H1 (cell line): ENCODE measurements around the gene PGAM2. TPM values are rescaled to one million over a fixed set of nuclear protein-coding genes. Genes with fewer than 3 reads are reported as not detected.
A peak's percentile ranks its signal among the peaks of the same experiment; 100 is the strongest.

Source experiments
- CEBPB ChIP-seq: IDR thresholded peaks from 2 replicates; pipeline ENCODE4 v1.6.1; 2012; ENCODE audit warnings: low read depth, low read length
- CHD2 ChIP-seq: IDR thresholded peaks from 2 replicates; pipeline ENCODE4 v1.6.1; 2012; ENCODE audit warnings: low read length, improper control_type of control experiment
- CTBP2 ChIP-seq: IDR thresholded peaks from 2 replicates; pipeline ENCODE4 v1.7.0; 2011; ENCODE audit warnings: borderline replicate concordance, mild to moderate bottlenecking, moderate library complexity, mixed read lengths, low read length; ENCODE audit not compliant: insufficient read depth, insufficient read length
- EP300 ChIP-seq, 2 experiments: IDR thresholded peaks; 1 replicate in 1 of 2; 2 replicates in 1 of 2; pipeline ENCODE4 v1.6.1; 2011 to 2012; ENCODE audit warnings: low read depth in 2 of 2, low read length in 2 of 2, mild to moderate bottlenecking in 2 of 2, borderline replicate concordance in 1 of 2, inconsistent platforms in 1 of 2, moderate library complexity in 1 of 2
- EZH2 ChIP-seq: fragments of 200-600 bp; sonication (generic); IDR thresholded peaks from 2 replicates; pipeline ENCODE4 v1.7.1; 2012; ENCODE audit warnings: low read depth, mild to moderate bottlenecking, moderate library complexity, low read length, inconsistent platforms; ENCODE audit not compliant: severe bottlenecking
- GABPA ChIP-seq: IDR thresholded peaks from 2 replicates; pipeline ENCODE4 v1.6.1; 2011; ENCODE audit warnings: mild to moderate bottlenecking, low read length, moderate library complexity, borderline replicate concordance; ENCODE audit not compliant: insufficient read depth
- GTF2F1 ChIP-seq: IDR thresholded peaks from 2 replicates; pipeline ENCODE4 v1.6.1; 2012; ENCODE audit warnings: low read depth, low read length, improper control_type of control experiment, borderline replicate concordance
- HDAC2 ChIP-seq, 2 experiments: fragments of 300-600 bp in 1 of 2; sonication (generic) in 1 of 2; IDR thresholded peaks; 2 replicates each; pipeline ENCODE4 v1.6.1; 2011 to 2012; ENCODE audit warnings: low read depth in 2 of 2, low read length in 2 of 2, mild to moderate bottlenecking in 2 of 2, moderate library complexity in 2 of 2, borderline replicate concordance in 1 of 2, inconsistent platforms in 1 of 2
- HDAC6 ChIP-seq: IDR thresholded peaks from one replicate; pipeline ENCODE4 v1.7.1; 2012; ENCODE audit warnings: low read depth, mild to moderate bottlenecking, inconsistent platforms, low read length, moderate library complexity
- KDM5A ChIP-seq: fragments of 200-600 bp; IDR thresholded peaks from 2 replicates; pipeline ENCODE4 v1.7.1; 2012; ENCODE audit warnings: mild to moderate bottlenecking, low read length, inconsistent platforms, mixed read lengths
- MAFK ChIP-seq: IDR thresholded peaks from 2 replicates; pipeline ENCODE4 v1.6.1; 2012; ENCODE audit warnings: low read depth, mild to moderate bottlenecking, improper control_type of control experiment, low read length
- MAX ChIP-seq: IDR thresholded peaks from 2 replicates; pipeline ENCODE4 v1.6.1; 2012; ENCODE audit warnings: inconsistent platforms
- NRF1 ChIP-seq: IDR thresholded peaks from 2 replicates; pipeline ENCODE4 v1.6.1; 2011; ENCODE audit warnings: mild to moderate bottlenecking, low read depth, low read length, improper control_type of control experiment
- POLR2A ChIP-seq, 2 experiments: IDR thresholded peaks; 1 replicate in 1 of 2; 2 replicates in 1 of 2; pipeline ENCODE4 v1.6.1; 2011; ENCODE audit warnings: low read depth in 2 of 2, low read length in 2 of 2, mild to moderate bottlenecking in 2 of 2; ENCODE audit errors: control extremely low read depth in 1 of 2
- POLR2AphosphoS5 ChIP-seq: IDR thresholded peaks from 2 replicates; pipeline ENCODE4 v1.6.1; 2011; ENCODE audit warnings: low read depth, low read length
- RAD21 ChIP-seq, 2 experiments: IDR thresholded peaks in 1 of 2; conservative IDR thresholded peaks in 1 of 2; 2 replicates each; pipeline ENCODE4 v1.6.1; 2011; ENCODE audit warnings: low read depth in 2 of 2, low read length in 2 of 2, improper control_type of control experiment in 1 of 2, inconsistent platforms in 1 of 2, mild to moderate bottlenecking in 1 of 2, moderate library complexity in 1 of 2
- RBBP5 ChIP-seq: IDR thresholded peaks from 2 replicates; pipeline ENCODE4 v1.7.1; 2012; ENCODE audit warnings: low read depth, mild to moderate bottlenecking, inconsistent platforms, low read length, moderate library complexity, borderline replicate concordance
- RXRA ChIP-seq: IDR thresholded peaks from 2 replicates; pipeline ENCODE4 v1.6.1; 2011; ENCODE audit warnings: low read depth, mild to moderate bottlenecking, low read length, moderate library complexity; ENCODE audit not compliant: insufficient read depth
- SAP30 ChIP-seq: fragments of 300-600 bp; sonication (generic); IDR thresholded peaks from 2 replicates; pipeline ENCODE4 v1.7.1; 2012; ENCODE audit warnings: low read length, moderate library complexity, mild to moderate bottlenecking, inconsistent platforms; ENCODE audit not compliant: insufficient read depth, insufficient replicate concordance
- SIN3A ChIP-seq, 2 experiments: IDR thresholded peaks in 1 of 2; conservative IDR thresholded peaks in 1 of 2; 2 replicates each; pipeline ENCODE4 v1.6.1; 2011 to 2012; ENCODE audit warnings: low read length in 2 of 2, improper control_type of control experiment in 1 of 2, low read depth in 1 of 2, mild to moderate bottlenecking in 1 of 2
- SP2 ChIP-seq: IDR thresholded peaks from 2 replicates; pipeline ENCODE4 v1.6.1; 2012; ENCODE audit warnings: mild to moderate bottlenecking, low read length, inconsistent platforms
- TEAD4 ChIP-seq: IDR thresholded peaks from 2 replicates; pipeline ENCODE4 v1.6.1; 2012; ENCODE audit warnings: low read depth, low read length, inconsistent platforms, mixed read lengths
- polyA plus RNA-seq, 7 experiments: library from polyadenylated mRNA; depleted of rRNA in 3 of 7; stranded (reverse) in 5 of 7; unstranded in 2 of 7; fragments of >200 nt in 5 of 7; fragments of 200-250 nt in 2 of 7; gene quantifications; 1 replicate in 5 of 7; 2 replicates in 1 of 7; 4 replicates in 1 of 7; pipeline versions ENCODE4 v1.2.1 to v1.2.3, GENCODE V29; 2011 to 2013; ENCODE audit warnings: missing spikeins in 2 of 7, mixed read lengths in 2 of 7
- total RNA-seq: library from RNA; stranded (reverse); fragmentation: NEBNext Ultra II Directional; extraction: Animal tissue kit (Norgen Biotek cat#: 25700); gene quantifications from 2 replicates; pipeline ENCODE4 v1.2.1, GENCODE V29; 2021

The PGAM2 gene
- total and polyA plus RNA-seq, 2 of the 8 experiments (the other 6 are each of a cell fraction or from before 2014, with no cell fraction given), result 2.1 to 2.9 TPM

DNA sequence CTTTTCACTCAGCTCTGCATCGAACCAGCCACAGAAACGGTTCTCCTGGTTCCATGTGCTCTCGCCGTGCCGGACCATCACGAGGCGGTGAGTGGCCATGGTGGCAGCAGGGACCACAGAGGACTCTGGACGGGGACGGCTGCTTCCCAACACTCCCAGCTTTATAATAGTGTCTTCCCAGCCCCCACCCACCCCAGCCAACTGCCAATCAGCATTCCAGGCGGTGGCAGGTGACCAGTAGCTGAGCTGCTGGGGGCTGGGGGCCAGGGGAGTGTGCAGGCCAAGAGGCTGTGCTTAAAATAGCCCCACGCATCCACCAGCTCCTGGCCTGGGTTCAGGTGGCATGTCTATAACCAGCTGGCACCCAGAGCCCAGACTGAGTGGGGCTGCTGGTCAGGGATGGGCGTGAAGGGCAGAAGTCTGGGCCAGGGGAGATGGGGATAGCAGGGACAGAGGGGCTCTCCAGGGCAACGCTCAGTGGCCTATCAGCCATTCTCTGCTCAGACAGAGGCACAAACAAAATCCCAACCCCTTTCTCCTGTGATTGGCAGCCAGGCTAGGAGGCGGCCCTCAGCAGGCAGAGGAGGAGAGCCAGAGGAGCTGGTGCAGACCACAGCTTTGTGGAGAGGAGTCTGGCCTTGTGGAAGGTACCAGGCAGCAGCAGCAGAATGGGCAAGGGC lies at the start of gene PGAM2 (continued):
- no peak for TF ChIP-seq HDAC2 (IDR thresholded peaks at IDR 0.05; ENCODE audit: borderline replicate concordance in 1 of 2, low read depth in 2 of 2, low read length in 2 of 2)
- TF ChIP-seq CEBPB, result no peak
- TF ChIP-seq MAX, result peak; percentile 62
- no peak for TF ChIP-seq RBBP5
- no peak for TF ChIP-seq RXRA
- TF ChIP-seq GTF2F1, result no peak
- TF ChIP-seq GABPA, result no peak
- no peak for TF ChIP-seq POLR2A (IDR thresholded peaks at IDR 0.05; ENCODE audit: control extremely low read depth in 1 of 2, low read depth in 2 of 2, low read length in 2 of 2)
- TF ChIP-seq HDAC6, result no peak
- no peak for TF ChIP-seq EZH2
- TF ChIP-seq NRF1, result no peak
- no peak for TF ChIP-seq MAFK
- no peak for TF ChIP-seq SAP30
- TF ChIP-seq CHD2, result no peak
- TF ChIP-seq RAD21 (IDR thresholded peaks at IDR 0.05 in 1 of 2, conservative IDR thresholded peaks at IDR 0.05 in 1 of 2; ENCODE audit: low read depth in 2 of 2, low read length in 2 of 2), result no peak
- TF ChIP-seq SP2, result no peak
- no peak for TF ChIP-seq SIN3A (conservative IDR thresholded peaks at IDR 0.05 in 1 of 2, IDR thresholded peaks at IDR 0.05 in 1 of 2; ENCODE audit: low read depth in 1 of 2, low read length in 2 of 2)
- TF ChIP-seq TEAD4, result peak; percentile 77
- 0 out of 2 replicates have a peak, but pooled peaks have one; percentile 54 for TF ChIP-seq POLR2AphosphoS5
- no peak for TF ChIP-seq CTBP2
- TF ChIP-seq KDM5A, result no peak
- no peak for TF ChIP-seq EP300 (IDR thresholded peaks at IDR 0.05; ENCODE audit: borderline replicate concordance in 1 of 2, low read depth in 2 of 2, low read length in 2 of 2)
